Myocyte (in vitro differentiated cells): ENCODE measurements around the gene BBS4. TPM values are rescaled to one million over a fixed set of nuclear protein-coding genes. Genes with fewer than 3 reads are reported as not detected.
"Not testable (repeated sequence)": the region's sequence is repeated elsewhere in the genome, so short reads cannot be mapped to it uniquely, and the experiment has no call there.

ENCODE experiments used
- DNase-seq: peaks from one replicate; pipeline ENCODE4 v3.0.0-alpha.2; 2012; ENCODE audit warnings: low read depth
- polyA plus RNA-seq: library from polyadenylated mRNA; unstranded; fragments of >200 nt; gene quantifications from one replicate; pipeline ENCODE4 v1.2.1, GENCODE V29; 2012; ENCODE audit warnings: missing spikeins
- total RNA-seq: library from RNA; depleted of rRNA; stranded (reverse); fragments of >200 nt; gene quantifications from 2 replicates; pipeline ENCODE4 v1.2.3, GENCODE V29; 2014

Gene BBS4
- 32.1 and 33.9 TPM in 2 replicates for total RNA-seq
- polyA plus RNA-seq, result 23.3 TPM

- DNase-seq, result peak; percentile 93
Measured at GRCh38 chr15:72685925-72686794, at the start of gene BBS4, which contains the start of gene HIGD2B. Gene BBS4 (plus strand): TSS chr15:72686207. CDS start chr15:72686228, 21 bp downstream. Gene HIGD2B (minus strand): TSS chr15:72686182. CDS start chr15:72676374, 9,808 bp downstream.

GRCh38 chr15:72636519-72637282, 49.3 kb upstream of the BBS4 start:
- DNase-seq, result peak; percentile 80

- DNase-seq, result not testable (repeated sequence)
Measured at GRCh38 chr15:72639759-72640483, 46.1 kb upstream of the BBS4 start.

- not testable (repeated sequence) for DNase-seq
Measured at GRCh38 chr15:72642271-72642670, 43.7 kb upstream of the BBS4 start.

- not testable (repeated sequence) for DNase-seq
Measured at GRCh38 chr15:72648631-72649253, 37.3 kb upstream of the BBS4 start.

GRCh38 chr15:72654397-72654796, 31.6 kb upstream of the BBS4 start, which contains the start of gene GOLGA6B:
Gene GOLGA6B (plus strand): TSS chr15:72654697. CDS start chr15:72654738, 41 bp downstream.
- DNase-seq, result not testable (repeated sequence)

- not testable (repeated sequence) for DNase-seq
Measured at GRCh38 chr15:72656014-72656413, 30.0 kb upstream of the BBS4 start.

GRCh38 chr15:72661081-72661480, 24.9 kb upstream of the BBS4 start:
- not testable (repeated sequence) for DNase-seq

GRCh38 chr15:72663931-72664330, 22.1 kb upstream of the BBS4 start:
- not testable (repeated sequence) for DNase-seq

GRCh38 chr15:72665706-72666105, 20.3 kb upstream of the BBS4 start:
- not testable (repeated sequence) for DNase-seq

- DNase-seq, result not testable (repeated sequence)
Measured at GRCh38 chr15:72669803-72670202, 16.2 kb upstream of the BBS4 start.

- DNase-seq, result peak; percentile 79
Measured at GRCh38 chr15:72670656-72671352, 15.2 kb upstream of the BBS4 start.

- no peak for DNase-seq
Measured at GRCh38 chr15:72671525-72671924, 14.5 kb upstream of the BBS4 start.

- no peak for DNase-seq
Measured at GRCh38 chr15:72676838-72677237, 9.2 kb upstream of the BBS4 start.

- DNase-seq, result no peak
Measured at GRCh38 chr15:72680931-72681330, 5.1 kb upstream of the BBS4 start.

- DNase-seq, result no peak
Measured at GRCh38 chr15:72682772-72683171, 3.2 kb upstream of the BBS4 start.

- no peak for DNase-seq
Measured at GRCh38 chr15:72685301-72685924, 594 bp upstream of the BBS4 start.

GRCh38 chr15:72688697-72689096, 2.7 kb downstream of the BBS4 start:
- DNase-seq, result no peak

GRCh38 chr15:72690938-72691337, 4.9 kb downstream of the BBS4 start:
- no peak for DNase-seq

- no peak for DNase-seq
Measured at GRCh38 chr15:72698938-72699337, 12.9 kb downstream of the BBS4 start.
